Activated naive CD4-positive, alpha-beta T cell (primary cell): ENCODE measurements around the gene LMAN1L.
A peak's percentile ranks its signal among the peaks of the same experiment; 100 is the strongest.

ENCODE experiments used
- DNase-seq, 4 experiments: peaks; one replicate each; lab custom pipeline; 2025; lab: John Stamatoyannopoulos, UW

The LMAN1L gene

GRCh38 chr15:74838137-74838516 is 25.5 kb downstream of the LMAN1L start:
- no peak for DNase-seq

- no peak for DNase-seq
Measured at GRCh38 chr15:74838746-74839525, 26.3 kb downstream of the LMAN1L start.

- DNase-seq: no peak
Measured at GRCh38 chr15:74839526-74840395, 27.1 kb downstream of the LMAN1L start.

GRCh38 chr15:74840851-74841775 is 28.5 kb downstream of the LMAN1L start:
- no peak for DNase-seq

DNA sequence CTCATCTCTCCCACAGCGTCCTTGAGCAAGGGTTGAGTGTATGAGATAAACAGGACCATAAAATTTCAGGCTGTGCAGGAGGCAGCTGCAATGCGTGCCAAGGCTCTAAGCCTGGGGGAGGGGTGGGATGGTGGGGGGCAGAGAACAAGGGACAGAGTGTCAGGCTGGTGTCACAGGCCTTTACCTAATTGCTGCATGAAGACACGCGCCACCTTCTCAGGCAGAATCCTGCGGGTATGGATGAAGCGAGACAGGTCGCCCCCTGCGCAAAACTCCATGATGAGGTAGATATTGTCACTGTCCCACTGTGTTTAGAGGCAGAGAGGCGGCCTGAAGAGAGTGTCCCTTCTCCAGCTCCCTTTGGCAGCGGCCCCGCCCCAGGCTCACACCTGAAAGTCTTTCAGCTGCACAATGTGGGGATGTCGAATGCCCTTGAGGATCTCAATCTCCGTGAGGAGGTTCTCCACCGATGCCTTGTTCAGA is 29.3 kb downstream of the LMAN1L start:
- DNase-seq: no peak

GRCh38 chr15:74842581-74843444 is 30.2 kb downstream of the LMAN1L start, which contains the start of gene ULK3:
ULK3 (minus strand) TSS chr15:74843156; CDS start chr15:74843105, 51 bp downstream.
- peak; percentile 71 to 93 (median 84) for DNase-seq

- no peak for DNase-seq
Measured at GRCh38 chr15:74843445-74843828, 30.8 kb downstream of the LMAN1L start.

- DNase-seq: no peak
Measured at GRCh38 chr15:74843891-74844299, 31.3 kb downstream of the LMAN1L start.

DNA sequence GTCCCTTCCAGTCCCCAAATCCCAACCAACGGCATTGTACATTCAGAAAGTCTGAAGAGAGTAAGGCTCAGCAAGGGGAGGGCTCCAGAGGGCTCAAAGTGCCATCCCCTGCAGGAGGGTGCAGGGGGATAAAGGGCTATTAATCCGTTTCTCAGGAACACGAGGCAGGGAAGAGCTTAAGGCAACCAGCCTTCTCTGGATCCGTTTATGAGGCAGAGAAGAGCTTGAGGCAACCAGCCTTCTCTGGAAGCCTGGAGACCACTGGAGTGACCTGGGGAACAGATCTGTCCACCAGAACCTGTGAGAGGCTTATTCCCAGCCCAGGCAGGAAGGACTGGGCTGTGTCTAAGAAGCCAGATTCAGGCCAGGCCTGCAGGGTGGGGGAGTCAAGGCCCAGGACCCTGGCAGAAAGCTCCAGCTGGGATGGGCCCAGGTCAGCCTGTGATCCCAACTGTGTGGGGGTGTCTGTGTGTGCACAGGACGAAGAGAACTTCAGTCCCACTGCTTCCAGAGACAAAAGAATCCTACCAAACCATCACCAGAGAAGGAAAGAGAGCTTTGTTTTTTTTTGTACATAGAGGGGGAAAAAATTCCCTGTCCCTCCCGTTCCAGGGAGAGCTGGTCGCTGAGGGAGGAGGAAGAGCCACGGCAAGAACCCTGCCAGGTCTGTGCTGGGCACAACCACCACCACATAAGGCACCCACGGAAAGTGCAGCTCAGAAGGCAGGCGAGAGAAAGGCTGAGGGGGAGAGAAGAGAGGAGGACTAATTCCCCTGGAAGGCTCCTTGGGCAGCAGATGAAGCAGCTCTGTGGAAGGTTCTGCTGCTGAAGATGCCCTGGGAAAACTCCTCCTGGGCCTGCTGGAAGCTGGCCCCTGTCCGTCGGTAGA is 31.9 kb downstream of the LMAN1L start:
- no peak for DNase-seq

DNA sequence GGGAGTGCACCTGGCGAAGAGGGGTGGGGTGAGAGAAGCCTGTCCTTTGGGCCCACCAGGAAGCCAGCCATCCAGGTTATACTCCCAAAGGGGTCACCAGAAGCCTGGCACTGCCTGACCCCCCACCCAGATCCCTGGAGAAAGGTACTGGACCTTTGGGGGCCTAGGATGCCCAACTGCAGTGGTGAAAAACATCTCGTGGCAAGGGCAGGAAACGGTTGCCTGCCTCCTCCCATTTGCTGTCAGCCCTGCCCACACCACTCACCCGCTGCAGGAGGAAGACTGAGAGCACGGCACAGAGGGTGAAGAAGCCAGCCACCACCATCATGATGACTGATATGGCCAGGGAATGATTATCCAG is 32.6 kb downstream of the LMAN1L start:
- peak in 2 of 4 experiments; percentile 34 to 55 for DNase-seq

- DNase-seq: no peak
Measured at GRCh38 chr15:74845581-74845980, 32.9 kb downstream of the LMAN1L start.

DNA sequence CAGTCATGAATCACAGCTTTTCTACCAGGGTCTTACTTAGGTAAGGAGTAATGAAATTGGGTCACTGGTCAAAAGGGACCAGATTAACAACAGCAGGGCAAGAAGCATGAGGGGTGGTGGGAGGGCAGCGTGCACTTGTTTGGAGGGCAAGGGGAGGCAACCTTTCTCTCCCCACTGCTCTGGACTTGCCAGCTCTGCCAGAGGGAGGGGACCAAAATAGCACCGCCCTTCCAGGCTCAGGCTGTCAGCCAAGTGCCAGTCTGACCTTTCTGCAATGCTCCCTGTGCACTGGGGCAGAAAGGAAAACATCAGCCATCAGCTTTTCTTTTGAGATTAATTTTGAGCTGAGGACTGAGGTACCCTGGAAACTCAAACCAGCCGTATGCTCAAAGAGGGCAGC is 34.8 kb downstream of the LMAN1L start:
- DNase-seq: no peak

DNA sequence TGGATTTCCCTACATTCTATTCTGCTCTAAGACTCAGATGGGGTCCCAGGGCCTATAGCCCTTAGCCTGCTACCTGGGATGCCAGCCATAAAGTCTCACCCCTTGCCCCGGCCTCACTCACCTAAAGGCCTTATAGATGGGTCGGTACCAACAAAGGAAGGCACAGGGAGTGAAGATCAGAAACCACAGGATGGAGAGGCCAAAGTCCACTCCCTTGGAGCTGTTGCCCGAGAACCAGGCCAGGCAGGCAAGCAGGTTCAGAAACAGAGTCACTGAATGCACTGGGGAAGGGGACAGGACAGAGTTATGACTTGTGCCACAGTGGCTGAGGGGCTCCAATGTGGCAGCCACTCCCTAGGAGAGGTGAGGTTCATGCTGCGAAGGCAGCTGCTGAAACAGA is 37.8 kb downstream of the LMAN1L start:
- DNase-seq: no peak

GRCh38 chr15:74851960-74852359 is 39.3 kb downstream of the LMAN1L start:
- no peak for DNase-seq

- DNase-seq: no peak
Measured at GRCh38 chr15:74854453-74855022, 41.9 kb downstream of the LMAN1L start.

GRCh38 chr15:74855857-74856256 is 43.2 kb downstream of the LMAN1L start:
- no peak for DNase-seq

GRCh38 chr15:74856537-74856936 is 43.9 kb downstream of the LMAN1L start:
- no peak for DNase-seq

- DNase-seq: no peak
Measured at GRCh38 chr15:74857082-74857655, 44.5 kb downstream of the LMAN1L start.
